Lower leg skin (tissue), 3 donors: ENCODE data around the gene ODF4.

Experiments
- CTCF ChIP-seq, 3 donors: fragments of 450-650 bp; IDR thresholded peaks; one replicate each; pipeline ENCODE4 v1.5.1; 2016; ENCODE audit warnings: antibody characterized with exemption in 3 of 3, mild to moderate bottlenecking in 3 of 3, moderate library complexity in 2 of 3
- POLR2A ChIP-seq, 2 donors: fragments of 450-650 bp; IDR thresholded peaks; one replicate each; pipeline ENCODE4 v1.6.1; 2016 to 2017; ENCODE audit warnings: antibody characterized with exemption in 2 of 2, mild to moderate bottlenecking in 1 of 2, moderate library complexity in 1 of 2

GRCh38 chr17:8294814-8295316 is 44.8 kb upstream of the ODF4 start:
- TF ChIP-seq POLR2A (IDR thresholded peaks at IDR 0.05) (no peak), CTCF (IDR thresholded peaks at IDR 0.05) (no peak)
